Uterus (tissue), 4 donors: ENCODE results near the gene CUL5. TPM values are rescaled to one million over a fixed set of nuclear protein-coding genes. Genes with fewer than 3 reads are reported as not detected.

ENCODE experiments used
- DNase-seq, 2 donors: peaks; one replicate each; pipeline ENCODE4 v3.0.0-alpha.2; 2019 to 2020
- H3K27ac ChIP-seq, 2 donors: fragments of 200-600 bp; sonication (generic); 1 replicate in 1 of 2; 2 replicates in 1 of 2; pipeline ENCODE4 v1.5.1; 2016 to 2018
- H3K27me3 ChIP-seq, 2 donors: fragments of 200-600 bp; sonication (generic); one replicate each; pipeline ENCODE4 v1.5.1; 2018 to 2019; ENCODE audit warnings: control low read depth in 1 of 2
- H3K36me3 ChIP-seq, 2 donors: fragments of 200-600 bp; sonication (generic); one replicate each; pipeline ENCODE4 v1.5.1; 2019; ENCODE audit warnings: control low read depth in 1 of 2
- H3K4me1 ChIP-seq, 2 donors: fragments of 200-600 bp; sonication (generic); one replicate each; pipeline ENCODE4 v1.5.1; 2018 to 2019; ENCODE audit warnings: control low read depth in 1 of 2
- H3K4me3 ChIP-seq, 2 donors: fragments of 200-600 bp; sonication (generic); 1 replicate in 1 of 2; 2 replicates in 1 of 2; pipeline ENCODE4 v1.5.1; 2018 to 2019; ENCODE audit warnings: mild to moderate bottlenecking in 1 of 2
- H3K9me3 ChIP-seq, 2 donors: fragments of 200-600 bp; sonication (generic); one replicate each; pipeline ENCODE4 v1.5.1; 2019; ENCODE audit warnings: control low read depth in 1 of 2
- CTCF ChIP-seq, 4 experiments: fragments of 200-600 bp in 2 of 4; fragments of 450-650 bp in 2 of 4; sonication (generic) in 2 of 4; IDR thresholded peaks; one replicate each; pipeline ENCODE4 v1.5.1; 2016 to 2019; ENCODE audit warnings: antibody characterized with exemption in 4 of 4, mild to moderate bottlenecking in 2 of 4, moderate library complexity in 1 of 4
- POLR2A ChIP-seq, 2 donors: fragments of 450-650 bp; IDR thresholded peaks; one replicate each; pipeline ENCODE4 v1.6.1; 2016; ENCODE audit warnings: antibody characterized with exemption in 2 of 2, mild to moderate bottlenecking in 1 of 2, moderate library complexity in 1 of 2
- intact Hi-C: fragments of 100-400 bp; cut with DNase I; formaldehyde crosslinking; loops from one replicate; pipeline ENCODE4 v1.15.1; 2023; ENCODE audit warnings: low total_unique reads
- total RNA-seq, 4 donors: library from RNA; depleted of rRNA in 3 of 4; stranded (reverse); fragments of >200 nt in 3 of 4; gene quantifications; one replicate each; pipeline versions ENCODE4 v1.1.0 to v1.2.4, GENCODE V29; 2014 to 2023
- donor health status: DM: yes; HTN: yes; CAD: no.

Gene CUL5
- total RNA-seq, 4 donors from 2014 or later: 29.5 to 79.8 (median 40.9) TPM

DNA sequence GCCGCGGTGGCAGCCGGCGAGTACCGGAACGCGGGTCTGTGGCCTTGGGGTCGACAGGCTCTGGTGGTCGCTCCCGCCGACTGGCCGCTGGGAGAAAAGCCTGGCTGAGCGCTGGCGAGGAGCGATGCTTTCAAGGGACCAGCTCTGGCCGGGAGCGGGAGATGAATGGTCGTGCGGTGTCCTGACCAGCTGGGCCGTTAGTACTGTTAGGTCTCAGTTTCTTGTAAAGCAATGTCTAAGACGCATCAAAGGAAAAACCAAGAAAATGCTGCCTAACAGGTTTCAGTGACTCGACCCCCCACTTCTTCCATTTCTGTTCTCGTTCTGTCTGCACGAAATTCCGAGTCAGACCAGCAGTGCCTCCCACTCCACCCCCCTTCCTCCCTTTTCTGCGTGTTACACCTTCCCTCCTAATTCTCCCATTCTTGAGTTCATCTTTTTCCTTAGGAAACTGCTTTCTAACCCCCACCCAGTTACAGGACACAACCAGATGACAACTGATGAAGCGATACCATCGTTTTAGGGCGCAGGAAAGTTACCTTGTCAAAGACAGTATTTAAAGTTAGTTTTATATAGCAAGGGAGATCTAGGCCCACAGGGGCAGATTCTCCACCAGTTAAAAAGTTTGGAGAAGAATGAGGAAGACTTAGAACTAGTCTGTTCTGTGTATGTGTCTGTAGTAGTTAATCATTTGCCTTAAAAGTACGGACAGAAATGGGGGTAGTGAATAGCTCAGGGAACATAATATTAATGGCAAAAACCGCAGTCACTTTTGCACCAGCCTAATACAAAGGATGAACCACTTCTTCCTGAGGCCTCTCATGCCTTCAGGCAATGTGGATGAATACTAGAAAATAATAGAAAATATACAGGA, 1.0 kb downstream of the CUL5 start:
- no peak for DNase-seq
- intact Hi-C loops: no loop called here
- Histone ChIP-seq H3K36me3 (no peaks in the 10 kb centered on the region), H3K27me3 (no peaks in the 10 kb centered on the region), H3K9me3 (no peaks in the 10 kb centered on the region), H3K4me3 (peak overlapping the region; percentile 68 to 97), H3K27ac (peak overlapping the region; percentile 96 to 99), H3K4me1 (no peaks in the 10 kb centered on the region)
- no peak for TF ChIP-seq POLR2A (IDR thresholded peaks at IDR 0.05)
- no peak for TF ChIP-seq CTCF (IDR thresholded peaks at IDR 0.05)

- H3K9me3 ChIP-seq: no peaks in the 10 kb centered on the region
- intact Hi-C loops: no loop called here
- no peak overlapping the region for H3K27ac ChIP-seq
- no peaks in the 10 kb centered on the region for H3K4me1 ChIP-seq
- no peaks in the 10 kb centered on the region for H3K27me3 ChIP-seq
- TF ChIP-seq POLR2A (IDR thresholded peaks at IDR 0.05) (no peak), CTCF (IDR thresholded peaks at IDR 0.05) (no peak)
- H3K4me3 ChIP-seq: no peak overlapping the region
- H3K36me3 ChIP-seq: no peaks in the 10 kb centered on the region
- DNase-seq: no peak
Measured at GRCh38 chr11:108012139-108012725, 3.5 kb downstream of the CUL5 start.

GRCh38 chr11:108016647-108017046, 7.9 kb downstream of the CUL5 start:
- Histone ChIP-seq H3K4me1 (no peaks in the 10 kb centered on the region), H3K27ac (no peak overlapping the region), H3K27me3 (no peaks in the 10 kb centered on the region), H3K4me3 (no peak overlapping the region), H3K9me3 (no peaks in the 10 kb centered on the region), H3K36me3 (no peaks in the 10 kb centered on the region)
- intact Hi-C loops: no loop called here
- TF ChIP-seq CTCF (IDR thresholded peaks at IDR 0.05): no peak
- no peak for TF ChIP-seq POLR2A (IDR thresholded peaks at IDR 0.05)
- no peak for DNase-seq

DNA sequence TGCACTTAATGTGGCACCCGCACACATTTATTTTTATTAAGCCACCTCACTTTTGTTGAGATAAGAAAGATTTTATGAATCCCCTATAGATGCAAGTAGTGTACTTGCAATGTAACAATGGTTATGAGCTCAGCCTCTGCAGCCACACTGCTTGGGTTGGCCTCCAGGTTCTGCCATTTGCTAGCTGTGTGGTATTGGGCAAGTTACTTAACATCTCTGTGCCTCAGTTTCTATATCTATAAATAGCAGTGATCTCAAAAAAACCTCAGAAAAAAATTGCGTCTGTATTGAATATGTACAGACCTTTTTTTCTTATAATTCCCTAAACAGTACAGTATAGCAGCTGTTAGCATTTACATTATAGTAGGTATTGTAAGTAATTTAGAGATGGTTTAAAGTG, 10.0 kb downstream of the CUL5 start:
- TF ChIP-seq CTCF (IDR thresholded peaks at IDR 0.05) (no peak), POLR2A (IDR thresholded peaks at IDR 0.05) (no peak)
- Histone ChIP-seq H3K4me1 (no peaks in the 10 kb centered on the region), H3K9me3 (no peaks in the 10 kb centered on the region), H3K4me3 (no peak overlapping the region), H3K36me3 (no peaks in the 10 kb centered on the region), H3K27ac (no peak overlapping the region), H3K27me3 (no peaks in the 10 kb centered on the region)
- no peak for DNase-seq
- intact Hi-C loops: no loop called here

DNA sequence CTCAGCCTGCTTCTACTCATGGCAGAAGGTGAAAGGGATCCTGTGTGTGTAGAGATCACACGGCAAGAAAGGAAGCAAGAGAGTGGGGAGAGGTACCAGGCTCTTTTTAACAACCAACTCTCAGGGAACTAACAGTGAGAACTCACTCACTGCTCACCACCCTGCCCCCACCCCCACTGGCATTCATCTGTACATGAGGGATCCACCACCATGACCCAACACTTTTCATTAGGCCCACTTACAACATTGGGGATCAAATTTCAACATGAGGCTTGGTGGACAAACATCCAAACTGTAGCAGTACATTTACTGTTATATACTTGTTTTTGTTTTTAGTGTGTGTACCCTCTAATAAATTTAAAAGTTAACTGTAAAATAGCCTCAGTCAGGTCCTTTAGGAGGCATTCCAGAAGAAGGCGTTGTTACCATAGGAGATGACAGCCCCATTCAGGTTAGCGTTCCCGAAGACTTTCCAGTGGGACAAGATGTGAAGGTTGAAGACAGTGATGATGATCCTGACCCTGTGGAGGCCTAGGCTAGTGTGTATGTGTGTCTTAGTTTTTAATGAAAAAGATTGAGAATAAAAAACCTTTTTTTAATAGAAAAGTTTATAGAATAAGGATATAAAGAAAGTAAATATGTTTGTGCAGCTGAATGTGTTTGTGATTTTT, 11.3 kb downstream of the CUL5 start:
- Histone ChIP-seq H3K27me3 (no peaks in the 10 kb centered on the region), H3K27ac (no peak overlapping the region), H3K9me3 (no peaks in the 10 kb centered on the region), H3K36me3 (no peaks in the 10 kb centered on the region), H3K4me3 (no peak overlapping the region), H3K4me1 (no peaks in the 10 kb centered on the region)
- no peak for TF ChIP-seq POLR2A (IDR thresholded peaks at IDR 0.05)
- no peak for DNase-seq
- intact Hi-C loops: no loop called here
